Astrocyte (in vitro differentiated cells and primary cell): ENCODE data around the gene ZNF480. TPM values are rescaled to one million over a fixed set of nuclear protein-coding genes. Genes with fewer than 3 reads are reported as not detected.

ENCODE experiments used
- DNase-seq: peaks from one replicate; pipeline ENCODE4 v3.0.0-alpha.2; 2010; ENCODE audit warnings: low read depth
- FAIRE-seq: peaks from 2 replicates; lab custom pipeline; 2011; peaks lifted over from hg19 to GRCh38; lab: Jason Lieb, UNC
- H2AFZ ChIP-seq: 2 replicates; pipeline ENCODE4 v1.6.0; 2012; ENCODE audit warnings: low read depth, low read length, inconsistent platforms
- H3K27ac ChIP-seq: 2 replicates; pipeline ENCODE4 v1.5.1; 2011; ENCODE audit warnings: low read depth, low read length, inconsistent platforms
- H3K27me3 ChIP-seq: 2 replicates; pipeline ENCODE4 v1.6.0; 2011; ENCODE audit warnings: low read length, inconsistent platforms; ENCODE audit not compliant: insufficient read depth
- H3K36me3 ChIP-seq: 2 replicates; pipeline ENCODE4 v1.5.1; 2011; ENCODE audit warnings: low read length, inconsistent platforms; ENCODE audit not compliant: insufficient read depth
- H3K4me1 ChIP-seq: 2 replicates; pipeline ENCODE4 v1.5.1; 2011; ENCODE audit warnings: low read length, inconsistent platforms; ENCODE audit not compliant: insufficient read depth
- H3K4me2 ChIP-seq: 2 replicates; pipeline ENCODE4 v1.6.0; 2012; ENCODE audit warnings: low read length, inconsistent platforms
- H3K4me3 ChIP-seq: 2 replicates; pipeline ENCODE4 v1.5.1; 2011; ENCODE audit warnings: low read depth, mild to moderate bottlenecking, low read length, inconsistent platforms; ENCODE audit not compliant: insufficient read depth
- H3K79me2 ChIP-seq: 2 replicates; pipeline ENCODE4 v1.6.0; 2012; ENCODE audit warnings: mild to moderate bottlenecking, low read length, inconsistent platforms; ENCODE audit not compliant: insufficient read depth
- H3K9ac ChIP-seq: 2 replicates; pipeline ENCODE4 v1.6.0; 2012; ENCODE audit warnings: mild to moderate bottlenecking, low read length, inconsistent platforms
- H3K9me3 ChIP-seq: 2 replicates; pipeline ENCODE4 v1.5.1; 2012; ENCODE audit warnings: low read depth, mild to moderate bottlenecking, low read length, inconsistent platforms; ENCODE audit not compliant: insufficient read depth
- H4K20me1 ChIP-seq: 2 replicates; pipeline ENCODE4 v1.6.0; 2012; ENCODE audit warnings: low read length, inconsistent platforms; ENCODE audit not compliant: insufficient read depth
- H3K27ac Mint-ChIP-seq: one replicate; pipeline ENCODE4 v1.8.0; 2021; ENCODE audit warnings: mild to moderate bottlenecking, mixed read lengths; ENCODE audit not compliant: unreplicated experiment
- H3K27me3 Mint-ChIP-seq: one replicate; pipeline ENCODE4 v1.8.0; 2021; ENCODE audit warnings: low read depth, mixed read lengths; ENCODE audit not compliant: unreplicated experiment
- H3K36me3 Mint-ChIP-seq: one replicate; pipeline ENCODE4 v1.8.0; 2021; ENCODE audit warnings: low read depth, mixed read lengths; ENCODE audit not compliant: unreplicated experiment
- H3K4me1 Mint-ChIP-seq: one replicate; pipeline ENCODE4 v1.8.0; 2021; ENCODE audit warnings: low read depth, mixed read lengths; ENCODE audit not compliant: unreplicated experiment
- H3K4me3 Mint-ChIP-seq: one replicate; pipeline ENCODE4 v1.8.0; 2021; ENCODE audit warnings: mild to moderate bottlenecking, moderate library complexity, mixed read lengths; ENCODE audit not compliant: unreplicated experiment
- H3K9me3 Mint-ChIP-seq: one replicate; pipeline ENCODE4 v1.8.0; 2021; ENCODE audit warnings: mild to moderate bottlenecking, mixed read lengths; ENCODE audit not compliant: unreplicated experiment
- CTCF ChIP-seq: IDR thresholded peaks from 2 replicates; pipeline ENCODE4 v1.5.1; 2011; ENCODE audit warnings: low read depth, mild to moderate bottlenecking, inconsistent platforms, low read length, moderate library complexity; ENCODE audit not compliant: insufficient read depth
- EZH2 ChIP-seq: IDR thresholded peaks from 2 replicates; pipeline ENCODE4 v1.6.1; 2012; ENCODE audit warnings: mild to moderate bottlenecking, low read length, inconsistent platforms; ENCODE audit not compliant: insufficient read depth
- total RNA-seq: library from RNA; stranded (reverse); gene quantifications from 2 replicates; pipeline ENCODE4 v1.2.1, GENCODE V29; 2021

ZNF480 gene
- total RNA-seq, 1 donor from 2014 or later: 12.6 TPM

- Histone ChIP-seq H3K9me3 (peaks cover 33% of the 10 kb centered on the region), H4K20me1 (no peaks in the 10 kb centered on the region)
- no peak for FAIRE-seq
These were observed 34.8 kb downstream of the ZNF480 start for GRCh38 chr19:52331757-52332156.

GRCh38 chr19:52335768-52336116 is 38.8 kb downstream of the ZNF480 start:
- TF ChIP-seq CTCF: no peak
- TF ChIP-seq EZH2: no peak
- Mint-ChIP-seq H3K4me3 (peak overlapping the region; percentile 99), H3K27ac (peak overlapping the region; percentile 93), H3K4me1 (no peaks in the 10 kb centered on the region), H3K9me3 (peaks cover 26% of the 10 kb centered on the region), H3K36me3 (peaks cover 21% of the 10 kb centered on the region), H3K27me3 (no peaks in the 10 kb centered on the region)
- H3K4me2 ChIP-seq: peak overlapping the region; percentile 100
- H3K27ac ChIP-seq: peak overlapping the region; percentile 90
- no peaks in the 10 kb centered on the region for H3K36me3 ChIP-seq
- no peaks in the 10 kb centered on the region for H3K27me3 ChIP-seq
- H3K4me1 ChIP-seq: no peaks in the 10 kb centered on the region
- peaks cover 25% of the 10 kb centered on the region for H3K9me3 ChIP-seq
- H3K9ac ChIP-seq: peak overlapping the region; percentile 98
- peaks cover 3% of the 10 kb centered on the region for H3K79me2 ChIP-seq
- no peak for FAIRE-seq
- H3K4me3 ChIP-seq: peak overlapping the region; percentile 95
- no peak for DNase-seq
- H2AFZ ChIP-seq: peak overlapping the region; percentile 86
- no peaks in the 10 kb centered on the region for H4K20me1 ChIP-seq

More at GRCh38 chr19:52331757-52332156, 34.8 kb downstream of the ZNF480 start:
- H3K4me1 ChIP-seq: no peaks in the 10 kb centered on the region
- H3K27me3 ChIP-seq: no peaks in the 10 kb centered on the region
- no peak overlapping the region for H2AFZ ChIP-seq
- peaks cover 3% of the 10 kb centered on the region for H3K79me2 ChIP-seq
- H3K4me2 ChIP-seq: no peak overlapping the region
- no peak overlapping the region for H3K27ac ChIP-seq
- no peak for TF ChIP-seq EZH2
- TF ChIP-seq CTCF: no peak
- Mint-ChIP-seq H3K27ac (no peak overlapping the region), H3K27me3 (no peaks in the 10 kb centered on the region), H3K9me3 (peaks cover 43% of the 10 kb centered on the region), H3K36me3 (peaks cover 9% of the 10 kb centered on the region), H3K4me3 (no peak overlapping the region), H3K4me1 (no peaks in the 10 kb centered on the region)
- DNase-seq: peak; percentile 19
- no peaks in the 10 kb centered on the region for H3K36me3 ChIP-seq
- H3K9ac ChIP-seq: no peak overlapping the region
- H3K4me3 ChIP-seq: no peak overlapping the region

GRCh38 chr19:52336117-52336790 is 39.3 kb downstream of the ZNF480 start, which contains the start of gene ZNF610:
ZNF610 (plus strand) TSS chr19:52336243; CDS start chr19:52349173, 12,930 bp downstream.
- Mint-ChIP-seq H3K36me3 (peaks cover 24% of the 10 kb centered on the region), H3K27me3 (no peaks in the 10 kb centered on the region), H3K27ac (peak within 1 kb of the TSS; percentile 93), H3K9me3 (peaks cover 23% of the 10 kb centered on the region), H3K4me1 (no peaks in the 10 kb centered on the region), H3K4me3 (peak within 1 kb of the TSS; percentile 99)
- DNase-seq (peak; percentile 71), FAIRE-seq (no peak)
- Histone ChIP-seq H3K4me1 (no peaks in the 10 kb centered on the region), H3K27ac (peak within 1 kb of the TSS; percentile 90), H3K79me2 (peaks cover 3% of the 10 kb centered on the region), H4K20me1 (no peaks in the 10 kb centered on the region), H2AFZ (peak within 1 kb of the TSS; percentile 86), H3K27me3 (no peaks in the 10 kb centered on the region), H3K4me3 (peak within 1 kb of the TSS; percentile 95), H3K4me2 (peak within 1 kb of the TSS; percentile 100), H3K9me3 (peaks cover 21% of the 10 kb centered on the region), H3K36me3 (no peaks in the 10 kb centered on the region), H3K9ac (peak within 1 kb of the TSS; percentile 98)
- TF ChIP-seq CTCF (no peak), EZH2 (no peak)
